ENCODE results near the gene ZSWIM2. TPM values are rescaled to one million over a fixed set of nuclear protein-coding genes. Genes with fewer than 3 reads are reported as not detected.
A peak's percentile ranks its signal among the peaks of the same experiment; 100 is the strongest.
"Not testable (repeated sequence)": the region's sequence is repeated elsewhere in the genome, so short reads cannot be mapped to it uniquely, and the experiment has no call there.

The ZSWIM2 gene, protein sequence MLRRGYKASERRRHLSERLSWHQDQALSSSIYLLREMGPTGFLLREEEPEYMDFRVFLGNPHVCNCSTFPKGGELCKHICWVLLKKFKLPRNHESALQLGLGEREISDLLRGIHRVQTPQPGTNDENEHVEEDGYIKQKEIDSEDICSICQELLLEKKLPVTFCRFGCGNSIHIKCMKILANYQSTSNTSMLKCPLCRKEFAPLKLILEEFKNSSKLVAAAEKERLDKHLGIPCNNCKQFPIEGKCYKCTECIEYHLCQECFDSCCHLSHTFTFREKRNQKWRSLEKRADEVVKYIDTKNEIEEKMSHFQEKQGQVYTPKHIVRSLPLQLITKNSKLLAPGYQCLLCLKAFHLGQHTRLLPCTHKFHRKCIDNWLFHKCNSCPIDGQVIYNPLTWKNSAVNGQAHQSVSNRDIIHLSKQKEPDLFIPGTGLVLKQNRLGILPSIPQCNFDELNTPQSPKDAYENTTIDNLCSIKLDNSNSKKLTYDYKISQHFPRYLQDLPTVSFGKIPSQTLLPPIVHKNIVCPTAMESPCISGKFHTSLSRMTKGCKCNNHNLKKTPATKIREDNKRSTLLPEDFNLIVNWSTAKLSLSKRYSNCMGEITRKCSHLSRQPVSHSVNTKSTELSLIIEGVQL
- polyA plus RNA-seq (2013) = not detected in 2 replicates

DNA sequence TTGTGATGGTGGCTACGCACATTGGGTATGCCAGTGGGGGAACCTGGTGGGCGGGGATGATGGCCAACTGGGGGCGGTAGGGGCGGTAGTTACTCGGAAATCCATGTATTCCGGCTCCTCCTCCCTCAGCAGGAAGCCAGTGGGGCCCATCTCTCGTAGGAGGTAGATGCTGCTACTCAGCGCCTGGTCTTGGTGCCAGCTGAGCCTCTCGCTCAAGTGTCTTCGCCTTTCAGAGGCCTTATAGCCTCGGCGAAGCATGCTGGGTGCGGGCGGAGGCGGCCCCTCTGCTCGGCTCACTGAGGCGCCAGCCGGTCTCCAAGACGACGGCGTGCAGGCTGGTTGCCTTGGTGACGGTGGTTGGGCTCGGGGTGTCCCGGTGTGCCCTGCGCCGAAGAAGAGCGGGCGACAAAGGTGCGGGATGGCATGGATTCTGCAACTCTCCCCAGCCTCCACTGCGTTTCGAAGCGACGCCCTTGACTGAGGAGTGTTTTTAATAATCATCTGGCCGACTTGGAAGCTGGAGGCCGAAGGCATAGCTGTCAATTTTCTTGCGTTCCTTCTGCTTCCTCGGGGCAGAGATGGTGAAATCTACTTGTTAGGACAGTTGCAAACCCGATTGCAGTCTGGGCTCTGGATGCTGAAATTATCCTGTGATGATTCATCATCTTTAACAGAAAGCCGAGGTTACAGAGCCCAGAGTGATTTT, at the start of gene ZSWIM2:
Gene ZSWIM2 (minus strand): TSS at position 298 of the 706 bp plus-strand sequence. CDS start 40 bp downstream, at position 258.
- H2AK5ac ChIP-seq (ENCODE audit: low read length) = no peak within 1 kb of the TSS
- H3K36me3 ChIP-seq (ENCODE audit: control insufficient read depth in 1 of 2, insufficient read depth in 2 of 2, low read length in 2 of 2) = no peaks in the 10 kb centered on the region
- H3K4me3 ChIP-seq (ENCODE audit: low read depth, low read length) = peak within 1 kb of the TSS; percentile 67
- no peak within 1 kb of the TSS for H3K9ac ChIP-seq (ENCODE audit: low read length)
- H3K79me1 ChIP-seq (ENCODE audit: low read length) = peaks cover 3% of the 10 kb centered on the region
- no peak within 1 kb of the TSS for H3K18ac ChIP-seq (ENCODE audit: low read length)
- no peak within 1 kb of the TSS for H3K4ac ChIP-seq (ENCODE audit: low read depth, low read length)
- H4K12ac ChIP-seq (ENCODE audit: low read depth, low read length) = no peak within 1 kb of the TSS
- WGBS (ENCODE audit: extremely low coverage, insufficient coverage, insufficient read length) = no CpG with 5 or more reads among the region's 39 CpGs
- no peaks in the 10 kb centered on the region for H3K27me3 ChIP-seq (ENCODE audit: insufficient read depth, low read length)
- peak; percentile 90 to 97 for DNase-seq
- H4K8ac ChIP-seq (ENCODE audit: low read depth, low read length) = no peak within 1 kb of the TSS
- H2BK120ac ChIP-seq (ENCODE audit: insufficient read depth, low read length, poor library complexity) = no peak within 1 kb of the TSS
- no peak within 1 kb of the TSS for H2BK12ac ChIP-seq (ENCODE audit: low read length)
- H4K91ac ChIP-seq (ENCODE audit: low read depth, low read length) = no peak within 1 kb of the TSS
- H2AFZ ChIP-seq (ENCODE audit: insufficient read depth, low read length, poor library complexity) = peak within 1 kb of the TSS; percentile 3
- H3K14ac ChIP-seq (ENCODE audit: low read length) = no peak within 1 kb of the TSS
- H3K4me1 ChIP-seq (ENCODE audit: control insufficient read depth in 1 of 2, insufficient read depth in 2 of 2, low read length in 2 of 2) = peaks cover 4 to 6% of the 10 kb centered on the region in 2 experiments
- H3K27ac ChIP-seq (ENCODE audit: low read depth, low read length) = no peak within 1 kb of the TSS
- no peak within 1 kb of the TSS for H3K23ac ChIP-seq (ENCODE audit: low read length)
- H3K9me3 ChIP-seq (ENCODE audit: insufficient read depth, low read depth, low read length) = no peaks in the 10 kb centered on the region
- H2BK5ac ChIP-seq (ENCODE audit: low read depth, low read length, poor library complexity) = no peak within 1 kb of the TSS
- no peaks in the 10 kb centered on the region for H3K79me2 ChIP-seq (ENCODE audit: control insufficient read depth, insufficient read depth, low read length, poor library complexity)
- H3K4me2 ChIP-seq (ENCODE audit: low read length) = peak within 1 kb of the TSS; percentile 69

DNA sequence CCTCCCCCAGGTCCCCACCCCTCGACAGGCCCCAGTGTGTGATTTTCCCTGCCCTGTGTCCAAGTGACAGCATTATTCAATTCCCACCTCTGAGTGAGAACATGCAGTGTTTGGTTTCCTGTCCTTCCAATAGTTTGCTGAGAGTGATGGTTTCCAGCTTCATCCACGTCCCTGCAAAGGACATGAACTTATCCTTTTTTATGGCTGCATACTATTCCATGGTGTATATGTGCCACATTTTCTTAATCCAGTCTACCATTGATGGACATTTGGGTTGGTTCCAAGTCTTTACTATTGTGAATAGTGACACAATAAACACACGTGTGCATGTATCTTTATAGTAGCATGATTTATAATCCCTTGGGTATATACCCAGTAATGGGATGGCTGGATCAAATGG, 47.2 kb upstream of the ZSWIM2 start:
- not testable (repeated sequence) for H3K18ac ChIP-seq (ENCODE audit: low read length); H3K79me2 ChIP-seq (ENCODE audit: control insufficient read depth, insufficient read depth, low read length, poor library complexity); H4K8ac ChIP-seq (ENCODE audit: low read depth, low read length); H4K91ac ChIP-seq (ENCODE audit: low read depth, low read length); H3K79me1 ChIP-seq (ENCODE audit: low read length); H3K27ac ChIP-seq (ENCODE audit: low read depth, low read length); H2BK120ac ChIP-seq (ENCODE audit: insufficient read depth, low read length, poor library complexity); H3K4ac ChIP-seq (ENCODE audit: low read depth, low read length); H3K9me3 ChIP-seq (ENCODE audit: insufficient read depth, low read depth, low read length); H3K9ac ChIP-seq (ENCODE audit: low read length); H3K14ac ChIP-seq (ENCODE audit: low read length); H2AFZ ChIP-seq (ENCODE audit: insufficient read depth, low read length, poor library complexity); DNase-seq; H3K27me3 ChIP-seq (ENCODE audit: insufficient read depth, low read length); H2AK5ac ChIP-seq (ENCODE audit: low read length); H3K23ac ChIP-seq (ENCODE audit: low read length); H4K12ac ChIP-seq (ENCODE audit: low read depth, low read length); H3K4me2 ChIP-seq (ENCODE audit: low read length); H2BK5ac ChIP-seq (ENCODE audit: low read depth, low read length, poor library complexity); H3K36me3 ChIP-seq (ENCODE audit: control insufficient read depth in 1 of 2, insufficient read depth in 2 of 2, low read length in 2 of 2); H3K4me3 ChIP-seq (ENCODE audit: low read depth, low read length); H3K4me1 ChIP-seq (ENCODE audit: control insufficient read depth in 1 of 2, insufficient read depth in 2 of 2, low read length in 2 of 2); H2BK12ac ChIP-seq (ENCODE audit: low read length)
- WGBS (ENCODE audit: extremely low coverage, insufficient coverage, insufficient read length) = no CpG with 5 or more reads among the region's 3 CpGs

DNA sequence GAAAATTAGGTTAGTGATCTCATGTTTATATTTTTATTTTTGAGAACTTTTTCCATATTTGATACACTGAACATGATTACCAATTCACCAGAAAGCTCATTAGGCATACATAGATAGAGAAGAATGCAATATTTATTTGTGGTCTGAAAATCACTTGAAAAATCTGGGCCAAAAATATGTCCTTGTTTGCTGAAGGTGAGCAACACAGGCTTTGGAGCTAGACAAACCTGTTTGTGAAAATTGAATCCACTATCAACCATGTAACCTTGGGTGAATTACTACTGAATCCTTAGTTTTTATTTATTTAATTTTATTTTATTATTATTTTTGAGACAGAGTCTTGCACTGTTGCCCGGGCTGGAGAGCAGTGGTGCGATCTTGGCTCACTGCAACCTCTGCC, 46.5 kb upstream of the ZSWIM2 start:
- no peaks in the 10 kb centered on the region for H3K79me2 ChIP-seq (ENCODE audit: control insufficient read depth, insufficient read depth, low read length, poor library complexity)
- H3K18ac ChIP-seq (ENCODE audit: low read length) = no peak overlapping the region
- H3K4me1 ChIP-seq (ENCODE audit: control insufficient read depth in 1 of 2, insufficient read depth in 2 of 2, low read length in 2 of 2) = no peaks in the 10 kb centered on the region
- no peak overlapping the region for H2BK12ac ChIP-seq (ENCODE audit: low read length)
- H3K4ac ChIP-seq (ENCODE audit: low read depth, low read length) = no peak overlapping the region
- H2BK120ac ChIP-seq (ENCODE audit: insufficient read depth, low read length, poor library complexity) = no peak overlapping the region
- no peak overlapping the region for H2AFZ ChIP-seq (ENCODE audit: insufficient read depth, low read length, poor library complexity)
- H3K9me3 ChIP-seq (ENCODE audit: insufficient read depth, low read depth, low read length) = no peaks in the 10 kb centered on the region
- H4K8ac ChIP-seq (ENCODE audit: low read depth, low read length) = no peak overlapping the region
- H3K9ac ChIP-seq (ENCODE audit: low read length) = no peak overlapping the region
- no CpG with 5 or more reads among the region's 2 CpGs for WGBS (ENCODE audit: extremely low coverage, insufficient coverage, insufficient read length)
- no peaks in the 10 kb centered on the region for H3K27me3 ChIP-seq (ENCODE audit: insufficient read depth, low read length)
- no peaks in the 10 kb centered on the region for H3K79me1 ChIP-seq (ENCODE audit: low read length)
- no peak overlapping the region for H4K12ac ChIP-seq (ENCODE audit: low read depth, low read length)
- H3K36me3 ChIP-seq (ENCODE audit: control insufficient read depth in 1 of 2, insufficient read depth in 2 of 2, low read length in 2 of 2) = no peaks in the 10 kb centered on the region
- H4K91ac ChIP-seq (ENCODE audit: low read depth, low read length) = no peak overlapping the region
- H2BK5ac ChIP-seq (ENCODE audit: low read depth, low read length, poor library complexity) = no peak overlapping the region
- H3K4me3 ChIP-seq (ENCODE audit: low read depth, low read length) = no peak overlapping the region
- no peak overlapping the region for H3K23ac ChIP-seq (ENCODE audit: low read length)
- H3K14ac ChIP-seq (ENCODE audit: low read length) = no peak overlapping the region
- H3K27ac ChIP-seq (ENCODE audit: low read depth, low read length) = no peak overlapping the region
- H3K4me2 ChIP-seq (ENCODE audit: low read length) = no peak overlapping the region
- no peak overlapping the region for H2AK5ac ChIP-seq (ENCODE audit: low read length)
- DNase-seq = no peak

DNA sequence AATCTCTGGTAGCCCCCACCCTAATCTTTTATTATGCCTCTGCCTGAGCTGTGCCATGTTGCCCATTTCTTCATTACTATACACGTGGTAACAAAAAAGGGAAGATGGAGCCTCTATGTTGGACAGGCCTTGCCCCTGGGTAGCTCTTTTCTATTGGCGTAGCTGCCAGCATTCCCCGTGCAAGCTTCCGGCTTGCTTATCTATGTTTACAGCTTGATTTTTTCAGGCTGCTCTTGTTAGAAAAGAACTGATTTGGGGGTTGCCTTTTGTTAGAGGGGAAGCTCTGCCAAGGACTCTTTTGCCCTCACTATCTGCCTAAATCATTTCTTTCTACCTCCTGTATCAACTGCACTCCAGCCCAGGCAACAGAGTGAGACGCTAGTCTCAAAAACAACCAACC, 45.5 kb upstream of the ZSWIM2 start:
- Histone ChIP-seq H4K8ac (ENCODE audit: low read depth, low read length) (no peak overlapping the region), H2AK5ac (ENCODE audit: low read length) (no peak overlapping the region), H4K12ac (ENCODE audit: low read depth, low read length) (no peak overlapping the region), H3K4me2 (ENCODE audit: low read length) (no peak overlapping the region), H3K9me3 (ENCODE audit: insufficient read depth, low read depth, low read length) (no peaks in the 10 kb centered on the region), H3K4me1 (ENCODE audit: control insufficient read depth in 1 of 2, insufficient read depth in 2 of 2, low read length in 2 of 2) (no peaks in the 10 kb centered on the region), H3K4ac (ENCODE audit: low read depth, low read length) (no peak overlapping the region), H3K23ac (ENCODE audit: low read length) (no peak overlapping the region), H3K79me1 (ENCODE audit: low read length) (no peaks in the 10 kb centered on the region), H3K27ac (ENCODE audit: low read depth, low read length) (no peak overlapping the region), H2BK12ac (ENCODE audit: low read length) (no peak overlapping the region), H2BK120ac (ENCODE audit: insufficient read depth, low read length, poor library complexity) (no peak overlapping the region), H3K4me3 (ENCODE audit: low read depth, low read length) (no peak overlapping the region), H3K79me2 (ENCODE audit: control insufficient read depth, insufficient read depth, low read length, poor library complexity) (no peaks in the 10 kb centered on the region), H3K27me3 (ENCODE audit: insufficient read depth, low read length) (no peaks in the 10 kb centered on the region), H3K14ac (ENCODE audit: low read length) (no peak overlapping the region), H3K18ac (ENCODE audit: low read length) (no peak overlapping the region), H3K9ac (ENCODE audit: low read length) (no peak overlapping the region), H2BK5ac (ENCODE audit: low read depth, low read length, poor library complexity) (no peak overlapping the region), H3K36me3 (ENCODE audit: control insufficient read depth in 1 of 2, insufficient read depth in 2 of 2, low read length in 2 of 2) (no peaks in the 10 kb centered on the region), H2AFZ (ENCODE audit: insufficient read depth, low read length, poor library complexity) (no peak overlapping the region), H4K91ac (ENCODE audit: low read depth, low read length) (no peak overlapping the region)
- DNase-seq = no peak
- no CpG with 5 or more reads among the region's 5 CpGs for WGBS (ENCODE audit: extremely low coverage, insufficient coverage, insufficient read length)
